Measurements from ENCODE around the gene ROGDI.

DNA sequence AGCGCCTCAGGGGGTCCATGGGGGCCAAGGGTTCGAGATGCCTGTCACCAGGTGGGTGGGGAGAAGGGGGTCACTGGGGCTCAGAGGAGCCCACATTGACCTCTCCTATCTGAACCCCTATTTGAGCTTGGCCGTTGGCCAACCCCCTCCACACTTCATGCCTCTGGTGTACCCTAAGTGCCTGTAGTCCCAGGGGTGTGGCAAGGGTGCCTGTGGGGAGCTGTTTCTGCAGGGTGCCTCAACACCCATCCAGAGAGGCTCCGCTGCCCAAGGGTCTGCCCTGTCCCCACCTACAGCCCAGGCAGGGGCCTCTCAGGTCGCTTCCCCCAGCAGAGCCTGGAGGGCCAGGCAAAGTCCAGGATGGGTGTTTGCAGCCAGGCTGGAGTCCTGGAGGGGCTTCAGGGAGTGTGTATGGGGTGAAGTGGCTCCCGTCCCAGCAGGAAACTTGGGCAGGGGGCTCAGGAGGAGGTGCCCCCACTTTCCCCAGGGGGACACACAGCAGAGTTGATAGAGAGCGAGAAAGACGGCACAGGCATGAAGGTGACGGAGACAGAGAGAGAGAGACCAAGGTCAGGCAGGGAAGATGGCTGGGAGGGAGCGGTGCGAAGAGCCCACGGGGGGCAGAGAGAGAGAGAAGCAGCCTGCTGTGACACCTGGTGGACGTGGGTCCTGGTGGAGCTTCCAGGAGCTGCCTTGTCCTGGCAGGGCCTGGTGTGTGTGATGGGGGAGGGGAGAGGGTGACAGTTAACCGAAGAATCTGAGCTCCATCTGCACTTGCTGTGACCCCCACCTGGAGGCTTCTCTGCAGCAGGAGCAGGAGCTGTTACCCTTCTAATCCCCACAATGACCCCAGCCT is 14.6 kb downstream of the ROGDI start, which contains the start of gene SEPTIN12:
- TF ChIP-seq, protein P1, sequence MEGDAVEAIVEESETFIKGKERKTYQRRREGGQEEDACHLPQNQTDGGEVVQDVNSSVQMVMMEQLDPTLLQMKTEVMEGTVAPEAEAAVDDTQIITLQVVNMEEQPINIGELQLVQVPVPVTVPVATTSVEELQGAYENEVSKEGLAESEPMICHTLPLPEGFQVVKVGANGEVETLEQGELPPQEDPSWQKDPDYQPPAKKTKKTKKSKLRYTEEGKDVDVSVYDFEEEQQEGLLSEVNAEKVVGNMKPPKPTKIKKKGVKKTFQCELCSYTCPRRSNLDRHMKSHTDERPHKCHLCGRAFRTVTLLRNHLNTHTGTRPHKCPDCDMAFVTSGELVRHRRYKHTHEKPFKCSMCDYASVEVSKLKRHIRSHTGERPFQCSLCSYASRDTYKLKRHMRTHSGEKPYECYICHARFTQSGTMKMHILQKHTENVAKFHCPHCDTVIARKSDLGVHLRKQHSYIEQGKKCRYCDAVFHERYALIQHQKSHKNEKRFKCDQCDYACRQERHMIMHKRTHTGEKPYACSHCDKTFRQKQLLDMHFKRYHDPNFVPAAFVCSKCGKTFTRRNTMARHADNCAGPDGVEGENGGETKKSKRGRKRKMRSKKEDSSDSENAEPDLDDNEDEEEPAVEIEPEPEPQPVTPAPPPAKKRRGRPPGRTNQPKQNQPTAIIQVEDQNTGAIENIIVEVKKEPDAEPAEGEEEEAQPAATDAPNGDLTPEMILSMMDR (conservative IDR thresholded peaks at IDR 0.05; ENCODE audit: low read length) = no peak
- no peak for TF ChIP-seq EZH2phosphoT487 (IDR thresholded peaks at IDR 0.05; ENCODE audit: borderline replicate concordance, low read depth, low read length)

Measured in OCI-LY7 (cell line).